Sciatic nerve (tissue), 2 donors: ENCODE measurements around the gene SPON1. TPM values are rescaled to one million over a fixed set of nuclear protein-coding genes. Genes with fewer than 3 reads are reported as not detected.

ENCODE experiments used
- ATAC-seq: fragments of 200-7000 bp; cut with Tn5 transposase; one replicate; pipeline ENCODE4 v1.9.1; 2020; ENCODE audit warnings: mild to moderate bottlenecking, moderate library complexity
- DNase-seq: peaks from one replicate; pipeline ENCODE4 v3.0.0-alpha.2; 2020; ENCODE audit warnings: low spot score
- intact Hi-C: fragments of 100-400 bp; cut with DNase I; formaldehyde crosslinking; loops from one replicate; pipeline ENCODE4 v1.14.2; 2022
- total RNA-seq: library from RNA; stranded (reverse); fragmentation: NEBNext Ultra II Directional; extraction: Animal tissue kit (Norgen Biotek cat#: 25700); gene quantifications from one replicate; pipeline ENCODE4 v1.2.1, GENCODE V29; 2021
- donor health status: DM: no; HTN: no; CAD: no.
- donor health status: DM: no; HTN: no; CAD: no.

The SPON1 gene
- total RNA-seq, 1 donor from 2014 or later = 3.2 TPM

GRCh38 chr11:14202251-14203196, 240.0 kb downstream of the SPON1 start:
- intact Hi-C loops = no loop called here
- ATAC-seq = no peak
- DNase-seq = no peak

GRCh38 chr11:14203321-14203720, 240.8 kb downstream of the SPON1 start:
- DNase-seq (no peak), ATAC-seq (no peak)
- intact Hi-C loops = no loop called here

GRCh38 chr11:14212986-14213385, 250.5 kb downstream of the SPON1 start:
- intact Hi-C loops = no loop called here
- DNase-seq (no peak), ATAC-seq (peak; percentile 42)

- DNase-seq = no peak
- intact Hi-C loops = no loop called here
- ATAC-seq = peak; percentile 56
Measured at GRCh38 chr11:14218728-14219127, 256.2 kb downstream of the SPON1 start.

GRCh38 chr11:14223636-14224288, 261.2 kb downstream of the SPON1 start:
- intact Hi-C loops = no loop called here
- ATAC-seq (no peak), DNase-seq (no peak)

GRCh38 chr11:14224395-14224794, 261.9 kb downstream of the SPON1 start:
- ATAC-seq = no peak
- intact Hi-C loops = no loop called here
- DNase-seq = no peak

- DNase-seq (no peak), ATAC-seq (no peak)
- intact Hi-C loops = no loop called here
Measured at GRCh38 chr11:14225666-14226065, 263.1 kb downstream of the SPON1 start.

GRCh38 chr11:14228356-14228755, 265.8 kb downstream of the SPON1 start:
- ATAC-seq = no peak

GRCh38 chr11:14229472-14229871, 266.9 kb downstream of the SPON1 start:
- ATAC-seq = no peak
- intact Hi-C loops = no loop called here

More at GRCh38 chr11:14228356-14228755, 265.8 kb downstream of the SPON1 start:
- no peak for DNase-seq
- intact Hi-C loops = no loop called here

GRCh38 chr11:14230407-14230806, 267.9 kb downstream of the SPON1 start:
- intact Hi-C loops = no loop called here
- no peak for ATAC-seq
- no peak for DNase-seq

More at GRCh38 chr11:14229472-14229871, 266.9 kb downstream of the SPON1 start:
- no peak for DNase-seq

- intact Hi-C loops = no loop called here
- no peak for DNase-seq
- no peak for ATAC-seq
Measured at GRCh38 chr11:14232652-14233051, 270.1 kb downstream of the SPON1 start.

- no peak for ATAC-seq
- intact Hi-C loops = no loop called here
- DNase-seq = no peak
Measured at GRCh38 chr11:14234446-14234845, 271.9 kb downstream of the SPON1 start.

GRCh38 chr11:14235701-14236100, 273.2 kb downstream of the SPON1 start:
- DNase-seq = no peak
- intact Hi-C loops = no loop called here
- no peak for ATAC-seq

- ATAC-seq (peak; percentile 70), DNase-seq (no peak)
- intact Hi-C loops = no loop called here
Measured at GRCh38 chr11:14237444-14237961, 275.0 kb downstream of the SPON1 start.

GRCh38 chr11:14240221-14240620, 277.7 kb downstream of the SPON1 start:
- DNase-seq (no peak), ATAC-seq (no peak)
- intact Hi-C loops = no loop called here

- no peak for ATAC-seq
- no peak for DNase-seq
- intact Hi-C loops = no loop called here
Measured at GRCh38 chr11:14240951-14241350, 278.4 kb downstream of the SPON1 start.

- ATAC-seq = peak; percentile 69
- intact Hi-C loops = no loop called here
- DNase-seq = no peak
Measured at GRCh38 chr11:14242187-14242586, 279.7 kb downstream of the SPON1 start.

GRCh38 chr11:14242733-14243132, 280.2 kb downstream of the SPON1 start:
- DNase-seq (no peak), ATAC-seq (peak; percentile 14)
- intact Hi-C loops = no loop called here

GRCh38 chr11:14244926-14245325, 282.4 kb downstream of the SPON1 start:
- DNase-seq (no peak), ATAC-seq (no peak)
- intact Hi-C loops = no loop called here

- ATAC-seq (no peak), DNase-seq (no peak)
- intact Hi-C loops = no loop called here
Measured at GRCh38 chr11:14245444-14245843, 282.9 kb downstream of the SPON1 start.
